HUES6 (cell line): Measurements from ENCODE around the gene WDR6.

Source experiments
- H3K27ac ChIP-seq: 2 replicates; pipeline ENCODE4 v1.7.0; 2013; ENCODE audit warnings: low read depth, mild to moderate bottlenecking, low read length, inconsistent platforms
- H3K27me3 ChIP-seq: 2 replicates; pipeline ENCODE4 v1.6.1; 2013; ENCODE audit warnings: low read length; ENCODE audit not compliant: control insufficient read depth, insufficient read depth
- H3K36me3 ChIP-seq: 2 replicates; pipeline ENCODE4 v1.6.1; 2013; ENCODE audit warnings: low read length; ENCODE audit not compliant: control insufficient read depth, insufficient read depth
- H3K4me1 ChIP-seq: 2 replicates; pipeline ENCODE4 v1.6.1; 2013; ENCODE audit warnings: low read length; ENCODE audit not compliant: control insufficient read depth, insufficient read depth
- H3K4me3 ChIP-seq: 2 replicates; pipeline ENCODE4 v1.5.1; 2013; ENCODE audit warnings: low read depth, low read length
- H3K9ac ChIP-seq: one replicate; pipeline ENCODE4 v1.6.1; 2013; ENCODE audit warnings: mild to moderate bottlenecking, low read length
- H3K9me3 ChIP-seq: 2 replicates; pipeline ENCODE4 v1.6.1; 2013; ENCODE audit warnings: low read depth, low read length; ENCODE audit not compliant: control insufficient read depth, insufficient read depth

WDR6 gene

DNA sequence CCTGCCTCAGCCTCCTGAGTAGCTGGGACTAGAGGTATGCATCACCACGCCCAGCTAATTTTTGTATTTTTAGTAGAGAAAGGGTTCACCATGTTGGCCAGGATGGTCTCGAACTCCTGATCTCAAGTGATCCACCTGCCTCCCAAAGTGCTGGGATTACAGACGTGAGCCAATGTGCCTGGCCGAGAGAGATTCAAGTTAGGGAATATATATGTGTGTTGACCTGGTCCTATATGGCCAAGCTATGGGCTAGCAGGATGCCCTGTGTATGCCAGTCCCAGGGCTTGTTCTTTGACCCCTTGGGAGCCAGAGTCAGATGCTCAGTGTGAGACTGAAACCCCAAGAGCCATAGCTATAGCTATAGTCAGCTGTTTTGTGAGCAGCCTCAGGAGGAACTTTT is 16.6 kb downstream of the WDR6 start:
- Histone ChIP-seq H3K9ac (no peak overlapping the region), H3K36me3 (peaks cover 59% of the 10 kb centered on the region), H3K4me1 (peaks cover 20% of the 10 kb centered on the region), H3K9me3 (no peaks in the 10 kb centered on the region), H3K27ac (no peak overlapping the region), H3K27me3 (no peaks in the 10 kb centered on the region), H3K4me3 (no peak overlapping the region)

GRCh38 chr3:49024449-49024848 is 17.3 kb downstream of the WDR6 start:
- Histone ChIP-seq H3K27me3 (no peaks in the 10 kb centered on the region), H3K27ac (no peak overlapping the region), H3K9ac (no peak overlapping the region), H3K36me3 (peaks cover 59% of the 10 kb centered on the region), H3K9me3 (no peaks in the 10 kb centered on the region), H3K4me3 (no peak overlapping the region), H3K4me1 (peaks cover 20% of the 10 kb centered on the region)

DNA sequence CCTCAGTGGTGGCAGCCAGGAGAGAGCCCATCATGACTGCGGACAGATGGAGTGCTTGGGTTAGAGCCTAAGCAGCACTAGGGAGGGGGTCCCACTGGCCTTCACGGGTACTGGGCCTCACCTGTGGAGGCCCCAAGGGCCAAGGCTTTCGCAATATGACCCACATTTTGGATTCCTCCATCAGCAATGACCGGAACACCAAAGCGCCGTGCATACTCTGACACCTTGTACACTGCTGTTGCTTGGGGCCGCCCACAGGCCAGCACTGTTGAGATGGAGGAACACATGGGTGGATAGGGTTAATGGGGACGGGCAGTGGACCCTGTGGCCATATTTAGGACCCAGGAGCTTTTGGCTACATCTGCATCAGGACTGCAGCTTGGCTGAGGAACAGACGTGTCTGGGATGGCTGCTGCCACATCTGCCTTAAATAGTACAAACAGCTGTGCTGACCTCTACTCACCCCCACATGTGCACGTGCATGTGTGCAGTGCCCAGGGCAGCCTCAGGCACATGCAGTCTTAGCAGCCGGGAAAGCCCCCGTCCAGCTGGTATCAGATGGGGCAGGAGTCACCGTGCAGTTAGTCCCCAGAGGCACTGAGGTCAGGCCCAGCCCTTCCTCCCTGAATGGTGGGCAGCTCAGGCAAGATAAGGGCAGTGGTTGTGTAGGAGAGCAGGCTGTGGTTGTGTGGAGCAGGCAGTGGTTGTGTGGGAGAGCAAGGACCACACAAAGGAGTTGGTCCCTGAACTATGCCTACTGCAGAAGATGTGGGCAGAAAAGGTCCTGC is 18.0 kb downstream of the WDR6 start:
- no peak overlapping the region for H3K4me3 ChIP-seq
- H3K36me3 ChIP-seq, result peaks cover 59% of the 10 kb centered on the region
- no peaks in the 10 kb centered on the region for H3K27me3 ChIP-seq
- H3K4me1 ChIP-seq, result peaks cover 15% of the 10 kb centered on the region
- no peaks in the 10 kb centered on the region for H3K9me3 ChIP-seq
- no peak overlapping the region for H3K27ac ChIP-seq
- H3K9ac ChIP-seq, result no peak overlapping the region

DNA sequence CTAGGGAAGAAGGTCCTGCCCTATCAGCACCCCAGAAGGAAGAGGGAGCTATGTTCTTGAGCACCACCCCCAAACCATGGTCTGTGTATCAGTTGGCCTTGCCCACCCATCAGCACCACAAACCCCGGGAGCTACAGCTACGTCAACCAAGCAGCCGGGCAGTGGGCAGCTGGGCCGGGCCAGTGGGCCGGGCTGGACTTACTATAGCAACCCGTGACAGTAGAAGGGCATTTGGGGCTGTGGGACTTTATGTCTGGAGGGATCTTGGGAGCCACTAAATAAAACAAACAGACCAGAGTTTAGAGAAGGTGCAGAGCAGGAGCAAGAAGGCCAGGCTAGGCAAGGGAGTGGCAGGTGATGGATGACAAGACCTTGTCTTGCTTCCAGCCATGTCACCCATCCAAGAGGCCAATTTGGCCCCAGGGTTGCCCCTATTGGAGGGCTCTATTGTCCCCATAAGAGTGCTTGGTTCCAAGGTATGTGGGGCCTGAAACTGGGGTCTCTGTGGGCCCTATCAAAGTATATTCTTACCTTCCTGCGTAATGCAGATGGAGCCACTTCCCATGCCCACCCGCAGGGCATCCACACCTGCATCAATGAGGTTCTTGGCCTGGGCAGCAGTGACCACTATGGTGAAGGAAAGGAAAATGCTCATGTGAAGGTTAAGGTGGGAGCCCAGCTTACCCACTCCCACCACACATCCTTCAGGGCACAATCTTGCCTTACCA is 18.8 kb downstream of the WDR6 start:
- no peak overlapping the region for H3K27ac ChIP-seq
- peaks cover 67% of the 10 kb centered on the region for H3K36me3 ChIP-seq
- peaks cover 12% of the 10 kb centered on the region for H3K4me1 ChIP-seq

GRCh38 chr3:49026536-49026935 is 19.3 kb downstream of the WDR6 start:
- H3K4me1 ChIP-seq, result peaks cover 12% of the 10 kb centered on the region
- H3K9ac ChIP-seq, result no peak overlapping the region
- no peaks in the 10 kb centered on the region for H3K9me3 ChIP-seq
- H3K4me3 ChIP-seq, result no peak overlapping the region
- H3K27me3 ChIP-seq, result no peaks in the 10 kb centered on the region
- H3K36me3 ChIP-seq, result peaks cover 72% of the 10 kb centered on the region
- H3K27ac ChIP-seq, result no peak overlapping the region

More for the DNA sequence above, 18.8 kb downstream of the WDR6 start:
- Histone ChIP-seq H3K4me3 (no peak overlapping the region), H3K9me3 (no peaks in the 10 kb centered on the region), H3K27me3 (no peaks in the 10 kb centered on the region), H3K9ac (no peak overlapping the region)

- no peak overlapping the region for H3K27ac ChIP-seq
- H3K9me3 ChIP-seq, result no peaks in the 10 kb centered on the region
- H3K36me3 ChIP-seq, result peaks cover 83% of the 10 kb centered on the region
- H3K9ac ChIP-seq, result no peak overlapping the region
- no peak overlapping the region for H3K4me3 ChIP-seq
- no peaks in the 10 kb centered on the region for H3K27me3 ChIP-seq
- H3K4me1 ChIP-seq, result peaks cover 12% of the 10 kb centered on the region
Measured at GRCh38 chr3:49027634-49028033, 20.4 kb downstream of the WDR6 start.

DNA sequence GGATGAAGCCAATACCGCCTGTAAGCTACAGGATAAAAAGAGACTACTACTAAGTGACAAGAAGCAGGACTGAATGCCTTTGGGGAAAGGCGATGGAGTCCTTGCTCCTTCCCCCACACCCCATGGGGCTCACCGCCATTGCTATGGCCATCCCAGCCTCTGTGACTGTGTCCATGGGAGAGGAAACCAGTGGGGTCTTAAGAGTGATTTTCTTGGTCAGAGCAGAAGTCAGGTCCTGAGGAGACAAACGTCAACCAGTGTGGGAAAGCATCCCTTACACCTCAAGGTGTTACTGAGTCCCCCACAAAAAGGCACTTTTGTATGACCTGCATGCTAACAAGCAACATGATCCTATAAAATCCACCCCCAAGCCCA is 21.1 kb downstream of the WDR6 start:
- Histone ChIP-seq H3K4me1 (peaks cover 7% of the 10 kb centered on the region), H3K27ac (no peak overlapping the region), H3K9ac (peak overlapping the region; percentile 86), H3K27me3 (no peaks in the 10 kb centered on the region), H3K36me3 (peaks cover 83% of the 10 kb centered on the region), H3K4me3 (peak overlapping the region; percentile 73), H3K9me3 (no peaks in the 10 kb centered on the region)

DNA sequence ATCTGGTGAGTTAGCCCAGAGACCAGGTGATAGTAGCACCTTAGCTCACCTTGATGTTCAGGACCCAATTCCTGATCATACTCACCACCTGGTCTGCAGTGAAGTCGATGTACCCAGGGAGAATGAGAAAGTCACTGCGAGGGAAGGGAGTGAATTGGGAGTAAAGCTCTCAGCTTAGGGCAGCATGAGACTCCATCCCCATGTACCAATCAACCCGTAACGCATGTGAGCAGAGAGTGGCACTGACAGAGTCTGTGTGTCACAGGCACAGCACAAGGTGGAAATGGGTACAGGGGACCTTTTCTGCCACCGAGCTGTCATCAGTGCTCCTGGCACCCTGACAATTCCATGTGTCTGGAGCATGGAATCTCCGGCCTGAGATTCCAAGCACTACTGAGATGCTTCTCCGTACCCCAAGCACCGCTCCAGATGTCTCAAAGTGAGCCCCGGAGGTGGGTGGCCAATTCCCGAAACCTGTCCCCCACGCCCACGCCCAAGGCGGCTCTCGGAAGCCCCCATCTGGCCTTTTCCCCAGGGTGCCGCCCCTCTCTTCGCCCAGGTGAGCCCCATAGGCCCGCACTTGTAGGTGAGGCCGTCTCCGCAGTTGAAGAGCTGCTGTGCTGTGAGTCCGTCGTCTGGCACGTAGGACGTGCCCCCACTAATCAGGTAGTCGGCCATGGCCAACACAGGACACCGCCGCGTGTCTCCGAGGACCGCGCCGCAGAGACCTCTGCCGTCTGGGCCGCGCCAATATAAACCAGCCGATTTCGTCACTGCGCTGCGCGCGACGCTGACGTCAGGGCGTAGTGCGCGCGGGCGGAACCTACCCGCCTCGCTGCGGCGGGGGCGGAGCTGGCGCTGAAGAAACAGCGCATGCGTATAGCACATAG is 21.7 kb downstream of the WDR6 start, which contains the start of gene IMPDH2:
TSS of gene IMPDH2 (minus strand) at position 726 of the 890 bp plus-strand sequence. CDS start at position 678, 48 bp downstream.
- H3K9ac ChIP-seq, result peak within 1 kb of the TSS; percentile 86
- peak within 1 kb of the TSS; percentile 73 for H3K4me3 ChIP-seq
- H3K27me3 ChIP-seq, result no peaks in the 10 kb centered on the region
- H3K27ac ChIP-seq, result peak within 1 kb of the TSS; percentile 74; the same call in 1 of the 2 replicates
- H3K36me3 ChIP-seq, result peaks cover 78% of the 10 kb centered on the region
- H3K4me1 ChIP-seq, result peaks cover 7% of the 10 kb centered on the region
- H3K9me3 ChIP-seq, result no peaks in the 10 kb centered on the region

- peaks cover 78% of the 10 kb centered on the region for H3K36me3 ChIP-seq
- peak overlapping the region; percentile 12; the same call in 1 of the 2 replicates for H3K4me3 ChIP-seq
- no peak overlapping the region for H3K9ac ChIP-seq
- no peaks in the 10 kb centered on the region for H3K9me3 ChIP-seq
- no peaks in the 10 kb centered on the region for H3K27me3 ChIP-seq
- H3K4me1 ChIP-seq, result peaks cover 7% of the 10 kb centered on the region
- no peak overlapping the region for H3K27ac ChIP-seq
Measured at GRCh38 chr3:49029563-49029884, 22.3 kb downstream of the WDR6 start.

GRCh38 chr3:49030321-49030720 is 23.1 kb downstream of the WDR6 start:
- peaks cover 78% of the 10 kb centered on the region for H3K36me3 ChIP-seq
- no peak overlapping the region for H3K27ac ChIP-seq

More at GRCh38 chr3:49030321-49030720, 23.1 kb downstream of the WDR6 start:
- no peak overlapping the region for H3K9ac ChIP-seq
- H3K4me1 ChIP-seq, result peaks cover 7% of the 10 kb centered on the region
- H3K4me3 ChIP-seq, result no peak overlapping the region
- H3K27me3 ChIP-seq, result no peaks in the 10 kb centered on the region
- H3K9me3 ChIP-seq, result no peaks in the 10 kb centered on the region
